Stimulated activated CD4-positive, alpha-beta T cell treated with anti-CD3 and anti-CD28 coated beads, Interleukin-2, amount 100 ng/mL, for 4 hours (primary cell): Measurements from ENCODE around the gene XRRA1.
"Not testable (repeated sequence)": the region's sequence is repeated elsewhere in the genome, so short reads cannot be mapped to it uniquely, and the experiment has no call there.

Experiments used
- DNase-seq: peaks from one replicate; pipeline ENCODE4 v3.0.0-alpha.2; 2020; ENCODE audit warnings: low read depth

XRRA1 gene

GRCh38 chr11:74896311-74896710, 52.6 kb downstream of the XRRA1 start:
- DNase-seq: no peak

DNA sequence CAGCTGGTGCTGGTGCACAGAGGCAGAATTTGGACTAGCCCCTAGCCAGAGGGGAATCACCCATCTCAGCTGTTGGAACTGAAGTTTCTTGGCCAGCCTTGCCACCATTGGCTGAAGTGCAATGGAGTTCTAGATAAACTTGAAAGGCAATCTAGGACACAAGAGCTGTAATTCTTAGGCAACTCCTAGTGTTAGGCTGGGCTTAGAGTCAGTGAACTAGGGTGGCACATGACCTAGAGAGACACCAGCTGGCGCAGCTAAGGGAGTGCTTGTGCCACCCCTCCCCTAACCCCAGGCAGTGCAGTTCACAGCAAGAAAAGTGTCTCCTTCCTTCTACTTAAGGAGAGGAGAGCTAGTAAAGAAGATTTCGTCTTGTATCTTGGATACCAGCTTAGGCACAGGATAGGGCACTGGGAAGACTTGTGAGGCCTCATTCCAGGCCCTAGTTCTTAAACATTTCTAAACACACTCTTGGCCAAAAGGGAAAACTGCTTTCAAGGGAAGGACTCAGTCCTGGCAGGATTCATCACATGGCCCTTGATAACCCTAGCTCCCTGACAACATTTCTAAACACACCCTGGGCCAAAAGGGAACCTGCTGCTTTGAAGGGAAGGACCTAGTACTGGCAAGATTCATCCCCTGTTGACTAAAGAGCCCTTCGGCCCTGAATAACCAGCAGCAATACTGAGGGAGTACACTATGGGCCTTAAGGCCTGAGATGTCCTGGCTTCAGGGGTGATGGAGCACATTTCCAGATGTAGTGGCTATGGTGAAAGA, 53.4 kb downstream of the XRRA1 start:
- no peak for DNase-seq

DNA sequence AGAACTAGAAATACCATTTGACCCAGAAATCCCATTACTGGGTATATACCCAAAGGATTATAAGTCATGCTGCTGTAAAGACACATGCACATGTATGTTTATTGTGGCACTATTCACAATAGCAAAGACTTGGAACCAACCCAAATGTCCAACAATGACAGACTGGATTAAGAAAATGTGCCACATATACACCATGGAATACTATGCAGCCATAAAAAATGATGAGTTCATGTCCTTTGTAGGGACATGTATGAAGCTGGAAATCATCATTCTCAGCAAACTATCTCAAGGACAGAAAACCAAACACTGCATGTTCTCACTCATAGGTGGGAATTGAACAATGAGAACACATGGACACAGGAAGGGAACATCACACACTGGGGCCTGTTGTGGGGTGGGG, 55.9 kb downstream of the XRRA1 start:
- not testable (repeated sequence) for DNase-seq

DNA sequence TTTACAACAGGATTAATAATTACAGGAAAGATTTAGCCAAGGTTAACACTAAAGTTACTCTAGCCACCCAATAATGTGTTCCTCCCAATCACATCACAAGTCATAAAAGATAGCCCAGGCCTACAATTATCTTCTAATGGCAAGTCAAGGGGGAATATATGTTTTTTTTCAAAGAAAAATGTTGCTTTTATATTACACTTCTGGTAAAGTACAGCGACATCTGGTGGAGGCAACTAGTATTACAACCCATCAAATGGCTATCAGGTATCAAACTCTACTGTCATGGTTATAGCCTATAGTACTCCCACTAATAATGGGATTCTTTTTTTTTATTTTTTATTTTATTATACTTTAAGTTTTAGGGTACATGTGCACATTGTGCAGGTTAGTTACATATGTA, 71.8 kb downstream of the XRRA1 start:
- no peak for DNase-seq

- DNase-seq: no peak
Observed at GRCh38 chr11:74871037-74871436, 77.9 kb downstream of the XRRA1 start.

- no peak for DNase-seq
Observed at GRCh38 chr11:74870485-74870884, 78.4 kb downstream of the XRRA1 start.

GRCh38 chr11:74866557-74866956, 82.3 kb downstream of the XRRA1 start:
- no peak for DNase-seq

DNA sequence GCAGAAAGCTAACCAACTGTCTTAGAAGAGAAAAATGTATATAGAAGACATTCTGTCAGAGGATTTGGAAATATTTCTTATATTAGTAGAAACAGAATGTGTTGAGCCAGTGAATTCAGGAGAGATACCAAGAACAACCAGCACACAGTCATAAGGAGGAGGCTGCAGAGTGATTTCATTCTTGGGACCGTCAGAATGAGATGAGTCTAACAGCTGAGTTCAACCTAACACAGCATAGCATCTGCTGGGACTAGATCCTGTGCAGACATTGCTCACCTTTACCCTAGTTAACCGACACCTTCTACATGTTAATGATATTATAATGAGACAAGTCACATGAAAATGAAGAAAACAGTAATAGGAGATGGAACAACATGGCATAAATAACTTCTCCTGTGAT, 85.5 kb downstream of the XRRA1 start:
- no peak for DNase-seq

GRCh38 chr11:74860743-74861142, 88.1 kb downstream of the XRRA1 start:
- no peak for DNase-seq

DNA sequence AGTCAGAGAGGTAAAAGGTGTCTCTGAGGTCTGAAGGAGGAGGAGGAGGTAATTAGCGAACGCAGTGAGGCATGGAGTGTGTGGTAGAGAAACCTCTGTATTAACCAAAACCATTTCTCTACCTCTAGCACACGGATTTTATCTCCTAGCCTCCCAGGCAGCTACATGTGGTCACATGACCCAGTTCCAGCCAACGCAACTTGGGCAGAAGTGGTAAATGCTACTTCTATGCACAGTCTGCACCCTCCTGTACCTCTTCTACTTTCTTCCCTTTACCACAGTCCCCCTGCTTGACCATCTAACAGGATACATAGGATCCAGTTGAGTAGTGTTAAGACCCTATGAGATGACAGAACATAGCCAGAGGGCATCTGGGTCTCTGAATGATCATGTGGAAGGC, 95.7 kb downstream of the XRRA1 start:
- no peak for DNase-seq

GRCh38 chr11:74849525-74850391, 99.1 kb downstream of the XRRA1 start:
- DNase-seq: no peak

DNA sequence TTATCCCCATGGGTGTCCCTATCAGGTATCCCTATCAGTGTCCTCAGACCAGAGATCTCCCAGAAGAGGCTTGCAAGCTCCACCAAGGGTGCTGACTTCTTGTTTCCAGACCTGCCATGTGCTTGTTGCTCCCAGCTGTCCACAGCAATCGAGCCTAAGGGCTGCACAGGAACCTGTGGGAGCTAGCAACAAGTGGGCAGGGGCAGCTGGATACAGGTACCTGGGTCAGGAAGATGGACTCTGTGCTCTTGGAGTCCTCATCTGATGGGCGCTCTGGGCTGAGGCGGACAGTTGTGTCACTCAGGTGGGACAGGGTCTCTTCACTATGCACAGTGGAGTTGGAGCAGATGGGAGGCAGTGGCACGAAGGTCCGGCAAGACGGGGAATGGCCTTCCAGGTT, 101.0 kb downstream of the XRRA1 start:
- DNase-seq: no peak

GRCh38 chr11:74847395-74847794, 101.5 kb downstream of the XRRA1 start:
- no peak for DNase-seq

DNA sequence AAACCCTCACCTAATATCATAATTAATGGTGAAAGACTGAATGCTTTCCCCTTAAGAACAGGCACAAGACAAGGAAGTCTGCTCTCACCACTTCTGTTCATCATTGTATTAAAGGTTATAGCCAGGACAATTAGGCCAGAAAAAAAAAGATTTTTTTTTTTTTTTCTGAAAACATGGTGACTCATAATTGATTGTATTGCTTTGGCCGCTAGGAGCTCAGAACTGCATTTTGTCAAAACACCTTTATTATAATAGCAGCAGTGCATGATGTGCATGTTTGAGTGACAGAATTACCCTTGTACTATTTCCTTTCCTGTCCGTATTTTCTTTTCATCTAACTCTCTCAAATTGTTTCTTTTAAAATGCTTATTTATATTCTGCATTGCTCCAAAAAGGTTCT, 102.1 kb downstream of the XRRA1 start:
- no peak for DNase-seq

DNA sequence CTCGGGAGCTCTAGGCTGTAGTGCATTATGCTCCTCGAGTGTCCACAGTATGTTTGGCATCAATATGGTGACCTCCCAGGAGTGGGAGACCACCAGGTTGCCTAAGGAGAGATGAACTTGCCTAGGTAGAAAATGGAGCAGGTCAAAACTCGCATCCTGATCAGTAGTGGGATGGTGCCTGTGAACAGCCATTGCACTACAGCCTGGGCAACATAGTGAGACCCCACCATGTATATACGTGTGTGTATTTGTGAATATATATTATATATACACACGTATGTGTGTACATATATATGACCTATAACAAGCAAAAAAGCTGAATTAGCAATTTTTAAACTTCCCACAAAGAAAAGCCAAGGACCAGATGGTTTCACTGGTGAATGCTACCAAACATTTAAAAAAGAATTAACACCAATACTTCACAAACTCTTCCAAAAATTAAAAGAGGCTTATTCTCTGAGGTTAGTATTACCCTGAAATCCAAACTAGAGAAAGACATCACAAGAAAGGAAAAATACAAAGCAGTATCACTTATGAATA, 102.8 kb downstream of the XRRA1 start:
- no peak for DNase-seq

DNA sequence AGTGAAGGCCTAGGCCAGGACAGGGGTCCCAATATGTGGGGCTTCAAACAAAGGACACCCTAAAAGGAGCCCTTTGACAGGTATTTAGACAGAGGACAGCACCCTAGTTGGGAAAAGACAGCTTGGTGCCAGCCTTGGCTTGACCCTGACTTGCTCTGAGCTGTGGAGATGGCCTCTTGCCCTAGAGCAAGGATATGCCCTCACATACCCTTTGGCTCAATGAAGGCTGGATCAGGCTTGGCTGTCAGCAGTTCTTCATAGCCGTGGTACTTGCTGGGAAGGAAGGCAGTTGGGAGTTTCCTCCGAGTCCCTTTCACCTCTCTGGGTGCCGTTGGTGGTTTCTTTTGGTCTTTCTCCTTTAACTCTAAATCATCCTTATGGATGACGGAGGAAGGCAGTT, 104.0 kb downstream of the XRRA1 start:
- no peak for DNase-seq

DNA sequence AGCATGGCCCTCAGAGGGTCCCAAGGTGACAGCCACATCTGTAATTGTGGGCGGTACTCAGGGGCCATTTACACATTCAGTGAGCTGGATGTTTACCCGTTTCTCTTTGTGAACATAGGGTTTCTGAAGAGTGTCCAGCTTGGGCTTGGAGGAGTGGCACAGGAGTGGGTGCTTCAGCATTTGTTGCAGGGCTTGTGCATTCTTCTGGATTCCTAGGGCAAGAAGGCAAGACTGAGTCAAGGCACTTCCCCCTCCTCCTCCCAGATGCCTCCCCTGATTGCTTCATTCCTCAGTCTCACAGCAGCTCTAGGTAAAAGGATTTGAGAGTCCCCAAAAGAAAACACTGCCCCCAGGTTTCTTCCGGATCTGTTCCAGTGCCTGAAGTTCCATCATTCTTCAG, 104.8 kb downstream of the XRRA1 start:
- DNase-seq: no peak

GRCh38 chr11:74842967-74843366, 105.9 kb downstream of the XRRA1 start:
- no peak for DNase-seq

DNA sequence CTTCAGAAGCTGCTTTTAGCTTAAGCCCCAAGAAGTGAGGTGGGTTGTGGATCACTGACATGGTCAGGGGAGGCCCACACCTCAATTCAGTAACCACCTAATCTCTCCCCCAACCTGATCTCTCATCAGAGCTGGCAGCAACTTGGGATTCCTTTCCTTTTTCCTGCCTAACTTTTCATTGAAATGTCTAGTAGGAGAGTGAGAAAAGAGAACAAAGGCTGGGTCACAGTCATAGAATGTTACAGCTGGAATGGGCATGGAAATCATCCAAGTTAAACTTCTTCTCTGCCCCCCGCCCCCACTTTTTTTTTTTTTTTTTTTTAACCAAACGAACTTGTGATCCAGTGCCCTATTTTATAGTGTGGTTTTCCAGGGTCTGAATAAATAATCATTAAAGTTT, 108.4 kb downstream of the XRRA1 start:
- DNase-seq: no peak

- DNase-seq: no peak
Observed at GRCh38 chr11:74839971-74840370, 108.9 kb downstream of the XRRA1 start.

- DNase-seq: no peak
Observed at GRCh38 chr11:74839446-74839845, 109.4 kb downstream of the XRRA1 start.

- no peak for DNase-seq
Observed at GRCh38 chr11:74838188-74838587, 110.7 kb downstream of the XRRA1 start.

DNA sequence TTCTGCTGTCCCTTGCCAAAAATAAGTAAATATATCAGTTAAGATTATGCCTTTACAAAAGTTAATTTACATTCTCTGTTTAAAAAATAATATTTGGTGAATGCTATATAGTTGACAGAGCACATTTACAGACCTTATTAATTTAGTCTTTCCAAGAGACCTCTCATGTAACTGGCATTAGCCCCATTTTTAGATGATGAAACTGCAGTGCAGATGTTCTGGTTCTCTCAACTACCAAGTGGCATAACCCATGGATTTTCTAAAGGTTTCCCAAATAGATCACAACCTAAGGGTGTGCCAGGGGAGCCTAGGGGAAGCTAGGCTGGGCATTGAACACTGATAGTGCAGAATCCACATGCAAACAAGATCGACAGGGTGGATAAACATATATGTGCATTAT, 111.7 kb downstream of the XRRA1 start:
- no peak for DNase-seq
